Measurements from ENCODE around the gene SLC23A2. TPM values are rescaled to one million over a fixed set of nuclear protein-coding genes. Genes with fewer than 3 reads are reported as not detected.
A peak's percentile ranks its signal among the peaks of the same experiment; 100 is the strongest.

Gene SLC23A2
- total and polyA plus RNA-seq, 7 donors = 0.60 to 15.2 (median 10.9) TPM

GRCh38 chr20:4811257-4811656 is 190.1 kb downstream of the SLC23A2 start:
- Histone ChIP-seq H3K36me3 (peaks cover 0 to 5% (median 0%) of the 10 kb centered on the region in 4 donors), H3K4me1 (peaks cover 0 to 47% (median 7%) of the 10 kb centered on the region in 4 donors), H3K27ac (peak overlapping the region in 3 of 4 donors; percentile 5 to 54 (median 46)), H3K9me3 (no peaks in the 10 kb centered on the region), H3K27me3 (no peaks in the 10 kb centered on the region), H3K4me3 (no peak overlapping the region)
- no peak for TF ChIP-seq POLR2A (IDR thresholded peaks at IDR 0.05)
- TF ChIP-seq, protein P1, sequence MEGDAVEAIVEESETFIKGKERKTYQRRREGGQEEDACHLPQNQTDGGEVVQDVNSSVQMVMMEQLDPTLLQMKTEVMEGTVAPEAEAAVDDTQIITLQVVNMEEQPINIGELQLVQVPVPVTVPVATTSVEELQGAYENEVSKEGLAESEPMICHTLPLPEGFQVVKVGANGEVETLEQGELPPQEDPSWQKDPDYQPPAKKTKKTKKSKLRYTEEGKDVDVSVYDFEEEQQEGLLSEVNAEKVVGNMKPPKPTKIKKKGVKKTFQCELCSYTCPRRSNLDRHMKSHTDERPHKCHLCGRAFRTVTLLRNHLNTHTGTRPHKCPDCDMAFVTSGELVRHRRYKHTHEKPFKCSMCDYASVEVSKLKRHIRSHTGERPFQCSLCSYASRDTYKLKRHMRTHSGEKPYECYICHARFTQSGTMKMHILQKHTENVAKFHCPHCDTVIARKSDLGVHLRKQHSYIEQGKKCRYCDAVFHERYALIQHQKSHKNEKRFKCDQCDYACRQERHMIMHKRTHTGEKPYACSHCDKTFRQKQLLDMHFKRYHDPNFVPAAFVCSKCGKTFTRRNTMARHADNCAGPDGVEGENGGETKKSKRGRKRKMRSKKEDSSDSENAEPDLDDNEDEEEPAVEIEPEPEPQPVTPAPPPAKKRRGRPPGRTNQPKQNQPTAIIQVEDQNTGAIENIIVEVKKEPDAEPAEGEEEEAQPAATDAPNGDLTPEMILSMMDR (IDR thresholded peaks at IDR 0.05) = no peak
- intact Hi-C loops (cut with DNase I) = no loop called here
- whole genome bisulfite sequencing, 2 donors = 89 to 91% methylated on average over 4 of the region's 4 CpGs
- peak; percentile 39 for DNase-seq

DNA sequence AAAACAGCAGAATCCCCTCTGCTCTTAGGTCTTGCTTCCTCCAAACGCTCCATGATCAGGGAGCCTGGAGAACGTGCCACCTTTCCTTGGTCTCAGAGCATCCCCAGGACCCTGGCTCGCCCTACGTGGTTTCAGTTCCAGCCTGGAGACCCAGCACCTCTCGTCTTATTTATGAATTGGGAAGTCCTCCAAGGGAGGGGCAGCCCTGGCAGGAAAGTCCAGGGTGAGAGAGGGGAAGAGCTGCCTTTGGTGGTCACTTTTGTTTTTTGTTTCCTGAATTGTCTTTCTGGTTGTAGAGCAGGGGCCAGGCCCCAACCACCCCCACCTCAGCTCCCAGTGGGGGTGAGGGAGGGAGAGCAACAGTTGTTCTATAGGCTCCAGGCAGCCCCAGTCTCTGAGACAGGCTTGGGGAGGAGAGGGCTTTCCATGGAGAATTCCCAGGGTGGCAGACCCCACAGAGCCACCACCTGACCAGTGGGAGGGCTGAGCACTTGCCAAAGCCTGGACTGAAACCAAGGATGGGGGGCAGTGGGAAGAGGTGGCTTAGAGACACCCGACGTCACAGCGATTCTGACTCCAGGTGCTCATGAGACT is 190.8 kb downstream of the SLC23A2 start:
- peak overlapping the region in 2 of 4 donors; percentile 5 to 46 for H3K27ac ChIP-seq
- no peaks in the 10 kb centered on the region for H3K9me3 ChIP-seq
- H3K36me3 ChIP-seq = peaks cover 0 to 1% (median 0%) of the 10 kb centered on the region in 4 donors
- no peak overlapping the region for H3K4me3 ChIP-seq
- no peak for DNase-seq
- intact Hi-C loops (cut with DNase I) = no loop called here
- 68 to 75% methylated on average over 8 of the region's 8 CpGs for WGBS, 2 donors
- TF ChIP-seq POLR2AphosphoS5 (IDR thresholded peaks at IDR 0.05) = no peak
- no peak for TF ChIP-seq EP300 (IDR thresholded peaks at IDR 0.05)
- no peak for TF ChIP-seq POLR2A (IDR thresholded peaks at IDR 0.05)
- TF ChIP-seq, protein P1 (IDR thresholded peaks at IDR 0.05) = no peak
- H3K27me3 ChIP-seq = no peaks in the 10 kb centered on the region
- H3K4me1 ChIP-seq = peaks cover 0 to 49% (median 7%) of the 10 kb centered on the region in 4 donors

DNA sequence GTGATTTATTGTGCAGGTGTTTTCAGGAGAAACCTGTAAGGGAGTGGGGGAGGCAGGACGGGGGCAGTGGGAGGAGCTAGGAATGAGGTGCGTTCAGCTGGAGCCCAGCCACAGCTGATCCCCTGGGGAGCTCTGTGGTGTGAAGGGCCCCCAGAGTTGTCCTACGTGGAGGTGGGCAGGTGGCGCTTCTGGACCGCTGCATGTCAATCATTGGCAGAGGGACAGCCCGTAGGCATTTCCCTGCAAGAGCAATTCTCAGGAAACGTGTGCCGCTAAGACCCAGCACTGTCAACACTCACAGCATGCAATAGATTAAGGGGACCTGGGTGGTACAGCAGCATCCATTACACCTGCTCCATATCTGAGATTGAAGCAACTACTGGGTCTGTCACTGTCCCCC is 191.6 kb downstream of the SLC23A2 start:
- Histone ChIP-seq H3K27me3 (no peaks in the 10 kb centered on the region), H3K4me3 (no peak overlapping the region), H3K27ac (peak overlapping the region in 2 of 4 donors; percentile 25 to 26), H3K36me3 (no peaks in the 10 kb centered on the region), H3K9me3 (no peaks in the 10 kb centered on the region), H3K4me1 (peaks cover 0 to 48% (median 7%) of the 10 kb centered on the region in 4 donors)
- no peak for TF ChIP-seq POLR2A (IDR thresholded peaks at IDR 0.05)
- TF ChIP-seq EP300 (IDR thresholded peaks at IDR 0.05) = no peak
- TF ChIP-seq, protein P1 (IDR thresholded peaks at IDR 0.05) = no peak
- TF ChIP-seq POLR2AphosphoS5 (IDR thresholded peaks at IDR 0.05) = no peak
- DNase-seq = no peak
- intact Hi-C loops (cut with DNase I) = no loop called here
- 24 to 33% methylated on average over 8 of the region's 8 CpGs for WGBS, 2 donors

DNA sequence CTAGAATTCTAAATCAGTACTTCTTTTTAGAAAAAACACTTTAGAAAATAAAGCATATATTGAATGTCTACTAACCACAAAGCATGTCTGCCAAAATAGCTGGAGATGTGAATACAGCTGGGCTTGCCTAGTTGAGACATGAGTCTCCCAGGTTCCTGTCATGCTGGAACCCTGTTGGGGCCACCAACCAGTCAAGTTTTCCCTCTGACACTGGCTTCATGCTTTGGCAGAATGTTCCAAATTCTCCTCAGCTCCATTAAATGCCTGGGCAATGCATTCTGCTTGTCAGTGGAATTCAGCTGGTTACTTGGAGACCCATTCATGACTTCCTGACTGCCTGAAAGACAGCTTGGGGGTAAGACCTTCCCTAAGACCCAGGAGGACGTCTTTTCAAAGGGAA is 192.4 kb downstream of the SLC23A2 start:
- no peak for DNase-seq
- 64 to 85% methylated on average over 1 of the region's 1 CpG for WGBS, 2 donors
- Histone ChIP-seq H3K27me3 (no peaks in the 10 kb centered on the region), H3K9me3 (no peaks in the 10 kb centered on the region), H3K4me3 (no peak overlapping the region), H3K27ac (no peak overlapping the region), H3K36me3 (no peaks in the 10 kb centered on the region), H3K4me1 (peaks cover 0 to 39% (median 4%) of the 10 kb centered on the region in 4 donors)
- TF ChIP-seq, protein P1 (IDR thresholded peaks at IDR 0.05) = no peak
- no peak for TF ChIP-seq EP300 (IDR thresholded peaks at IDR 0.05)
- no peak for TF ChIP-seq POLR2AphosphoS5 (IDR thresholded peaks at IDR 0.05)
- TF ChIP-seq POLR2A (IDR thresholded peaks at IDR 0.05) = no peak
- intact Hi-C loops (cut with DNase I) = no loop called here

Measured in sigmoid colon (tissue), 7 donors.